ENCODE results near the gene TMCO2.
"Not testable (repeated sequence)": the region's sequence is repeated elsewhere in the genome, so short reads cannot be mapped to it uniquely, and the experiment has no call there.

TMCO2 gene

DNA sequence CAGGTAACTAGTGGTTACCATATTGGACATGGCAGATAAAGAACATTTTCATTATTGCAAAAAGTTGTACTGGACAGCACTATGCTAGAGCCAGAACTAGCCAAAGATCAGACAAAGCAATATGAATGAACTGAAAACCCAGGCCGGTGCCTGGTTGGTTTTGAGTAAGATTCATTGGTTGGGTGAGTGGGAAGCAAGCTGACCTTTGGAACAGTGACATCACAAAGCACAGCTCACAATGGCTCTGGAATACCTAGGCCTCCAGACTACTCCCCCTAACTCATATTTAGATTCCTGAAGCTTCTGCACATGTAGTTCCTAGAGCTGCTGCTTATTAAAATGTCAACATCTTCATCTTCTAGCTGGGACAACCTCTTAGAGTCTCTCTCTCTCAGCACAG, at the start of gene TMCO2:
TSS of gene TMCO2 (plus strand) at position 283 of the 400 bp plus-strand sequence. CDS start at position 340, 57 bp downstream.
- DNase-seq, result no peak

DNA sequence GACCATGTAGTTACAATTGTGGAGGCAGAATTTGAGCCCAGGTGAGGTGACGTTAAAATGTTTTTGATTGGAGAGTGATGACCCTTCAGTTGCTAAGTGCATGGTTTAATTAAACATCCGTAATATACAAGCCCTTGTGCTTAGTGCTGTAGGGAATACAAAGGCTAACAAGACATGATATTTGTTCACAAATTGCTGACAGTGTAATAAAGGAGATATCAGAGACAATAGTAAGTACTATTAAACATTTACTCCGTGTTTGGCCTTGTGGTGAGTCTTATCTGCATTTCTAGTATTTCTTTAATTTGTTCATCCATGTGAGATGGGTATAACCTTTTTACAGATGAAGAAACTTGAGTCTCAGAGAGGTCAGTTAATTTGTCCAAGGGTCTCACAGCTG, 48.6 kb upstream of the TMCO2 start:
- no peak for DNase-seq

DNA sequence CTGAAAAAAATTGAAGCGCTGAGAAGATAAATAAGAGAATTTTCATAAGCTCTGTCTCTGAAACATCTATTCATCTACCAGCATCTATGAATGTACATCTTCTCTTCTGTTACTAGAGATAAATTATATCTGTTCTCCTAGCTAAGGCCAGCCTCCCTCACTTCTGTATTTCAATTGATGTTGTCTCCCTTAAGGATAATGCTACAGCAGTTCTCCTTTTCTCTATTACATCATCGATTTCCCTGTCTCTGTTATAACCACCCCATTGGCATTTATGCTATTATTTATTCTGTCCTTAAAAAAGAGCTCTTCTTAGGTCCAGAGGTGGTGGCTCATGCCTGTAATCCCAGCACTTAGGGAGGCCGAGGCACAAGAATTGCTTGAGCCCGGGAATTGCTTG, 42.9 kb upstream of the TMCO2 start:
- no peak for DNase-seq

GRCh38 chr1:40210511-40211204, 37.1 kb upstream of the TMCO2 start:
- DNase-seq, result no peak

DNA sequence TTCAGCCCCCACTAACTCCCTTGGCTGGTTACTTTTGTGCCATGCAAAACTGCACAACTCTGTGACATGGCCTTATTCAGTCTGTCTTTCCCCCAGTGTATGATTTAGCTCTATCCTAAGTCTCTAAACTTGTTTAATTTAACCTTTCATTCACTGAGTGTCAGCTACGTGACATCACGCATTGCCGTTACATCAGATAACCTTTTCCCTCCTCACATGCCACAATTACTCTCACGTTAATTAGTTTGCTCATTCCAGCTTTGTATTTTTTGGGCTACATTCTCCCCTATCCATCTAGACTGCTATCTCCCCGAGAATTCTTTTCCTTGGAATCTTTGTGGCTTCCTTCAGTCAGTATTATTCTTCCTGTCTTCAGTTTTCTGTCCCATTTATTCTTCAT, 29.4 kb upstream of the TMCO2 start:
- no peak for DNase-seq

- not testable (repeated sequence) for DNase-seq
Measured at GRCh38 chr1:40221471-40221905, 26.2 kb upstream of the TMCO2 start.

GRCh38 chr1:40221977-40222772, 25.6 kb upstream of the TMCO2 start:
- DNase-seq, result no peak

GRCh38 chr1:40224040-40224439, 23.7 kb upstream of the TMCO2 start:
- no peak for DNase-seq

DNA sequence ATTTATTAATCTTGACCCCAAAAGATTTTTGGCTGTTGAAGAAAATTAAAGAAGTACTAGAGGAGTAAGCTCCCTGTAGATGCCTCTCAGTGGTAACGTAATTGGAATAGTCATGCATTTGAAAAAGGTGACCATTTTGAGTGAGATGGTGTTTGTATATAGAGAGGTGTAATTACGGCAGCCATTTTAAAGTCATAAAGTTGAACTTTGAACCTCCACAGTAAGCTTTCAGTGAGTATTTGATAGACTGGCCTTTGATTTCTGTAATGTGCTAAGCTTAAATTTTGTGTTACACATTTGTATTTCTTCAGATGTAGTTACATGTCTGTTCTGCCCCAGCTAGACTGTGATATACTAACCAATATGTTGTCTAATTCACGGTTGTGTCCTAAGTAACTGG, 21.5 kb upstream of the TMCO2 start:
- no peak for DNase-seq

DNA sequence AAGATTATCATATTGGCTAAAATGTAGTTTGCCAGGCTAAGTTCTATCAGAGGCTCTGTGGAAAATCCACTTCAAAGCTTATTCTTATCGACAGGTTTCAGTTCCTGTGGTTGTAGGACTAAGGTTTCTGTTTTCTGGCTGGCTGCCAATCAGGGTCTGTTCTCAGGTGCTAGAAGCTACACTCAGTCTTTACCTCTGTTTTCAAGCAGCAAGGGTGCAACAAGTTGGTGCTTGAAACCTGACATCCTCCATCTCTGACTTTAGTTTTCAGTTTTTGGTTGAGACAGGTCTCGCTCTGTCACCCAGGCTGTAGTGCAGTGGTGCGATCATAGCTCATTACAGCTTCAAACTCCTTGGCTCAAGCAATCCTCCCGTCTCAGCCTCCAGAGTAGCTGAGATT, 15.3 kb upstream of the TMCO2 start:
- DNase-seq, result peak; percentile 25 to 42

DNA sequence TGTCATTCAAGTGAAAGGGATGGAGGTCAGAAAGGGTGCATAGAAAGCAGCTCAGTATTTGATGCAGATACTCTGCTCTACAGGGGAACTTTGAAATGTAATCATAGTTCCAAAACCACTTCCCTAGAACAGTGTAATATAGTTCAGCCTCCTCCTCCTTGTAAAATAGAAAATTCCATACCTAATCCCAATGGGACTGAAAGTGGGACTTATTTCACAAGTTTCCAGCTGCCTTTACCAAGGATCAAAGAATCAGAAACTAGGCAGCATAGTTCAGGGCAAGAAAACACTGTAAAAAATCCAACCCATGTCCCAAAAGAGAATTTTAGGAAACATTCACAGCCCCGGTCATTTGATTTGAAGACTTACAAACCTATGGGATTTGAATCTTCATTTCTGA, 8.1 kb upstream of the TMCO2 start:
- DNase-seq, result no peak

GRCh38 chr1:40240390-40240789, 7.3 kb upstream of the TMCO2 start:
- DNase-seq, result no peak

DNA sequence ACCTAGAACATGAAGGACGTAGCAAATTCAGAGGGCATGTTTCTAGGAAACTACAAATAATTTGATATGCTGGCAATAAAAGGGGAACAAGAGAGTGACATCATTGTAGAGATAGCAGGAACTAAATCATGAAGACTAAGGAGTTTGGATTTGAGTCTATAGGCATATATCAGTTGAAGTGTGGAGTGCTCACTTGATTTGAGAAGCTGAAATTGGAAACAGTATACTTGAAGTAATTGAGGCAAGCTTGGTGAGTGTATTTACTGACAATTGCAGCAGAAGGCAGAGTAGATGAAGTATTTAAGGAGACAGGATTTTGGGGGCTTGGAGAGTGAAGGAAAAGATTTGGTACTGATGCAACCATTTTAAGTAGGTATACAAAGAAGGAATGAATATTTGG, 6.4 kb upstream of the TMCO2 start:
- no peak for DNase-seq

DNA sequence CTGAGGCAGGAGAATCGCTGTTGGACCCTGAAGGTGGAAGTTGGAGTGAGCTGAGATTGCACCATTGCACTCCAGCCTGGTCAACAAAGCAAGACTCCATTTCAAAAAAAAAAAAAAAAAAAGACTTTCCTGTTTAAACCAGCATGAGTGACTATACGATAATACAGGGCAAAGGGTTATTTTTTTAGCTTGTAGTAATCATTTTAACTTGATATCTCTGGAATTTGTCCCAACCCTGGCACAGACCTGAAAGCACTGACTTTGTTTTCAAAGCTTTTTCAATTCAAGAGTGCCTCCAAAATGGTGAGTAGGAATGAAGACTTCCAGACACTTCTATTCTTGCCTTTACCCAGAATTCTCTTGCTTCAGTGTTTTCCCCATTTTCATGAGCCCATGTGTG, 4.4 kb upstream of the TMCO2 start:
- DNase-seq, result no peak

DNA sequence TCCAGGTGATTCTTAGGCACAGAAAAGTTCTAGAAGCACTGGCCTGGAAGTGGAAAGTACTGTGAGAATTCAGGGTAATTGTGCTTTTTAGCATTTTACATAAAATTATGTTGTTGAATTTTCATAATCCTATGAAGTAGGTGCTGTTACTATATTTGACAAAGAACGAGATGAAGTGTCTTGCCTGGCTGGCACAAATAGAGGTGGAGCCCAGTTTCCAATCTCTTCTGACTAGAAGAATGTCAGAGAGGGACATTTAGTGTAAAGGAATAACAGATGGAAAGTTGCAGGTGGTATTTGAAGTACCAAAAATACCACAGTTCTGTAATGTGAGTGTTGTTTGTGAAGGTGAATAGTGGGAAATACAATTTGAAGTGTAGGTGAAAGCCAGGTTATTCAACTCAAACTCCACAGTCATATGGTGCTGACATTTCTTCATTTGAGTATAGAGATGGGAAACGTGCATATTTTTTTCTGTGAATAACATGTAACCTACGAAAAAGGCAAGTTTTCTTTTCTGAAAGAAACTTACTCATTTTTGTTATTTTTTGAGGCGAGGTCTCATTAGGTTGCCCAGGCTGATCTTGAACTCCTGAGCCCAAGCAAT, 3.5 kb upstream of the TMCO2 start:
- DNase-seq, result no peak

GRCh38 chr1:40245686-40246085, 2.1 kb upstream of the TMCO2 start:
- no peak for DNase-seq

DNA sequence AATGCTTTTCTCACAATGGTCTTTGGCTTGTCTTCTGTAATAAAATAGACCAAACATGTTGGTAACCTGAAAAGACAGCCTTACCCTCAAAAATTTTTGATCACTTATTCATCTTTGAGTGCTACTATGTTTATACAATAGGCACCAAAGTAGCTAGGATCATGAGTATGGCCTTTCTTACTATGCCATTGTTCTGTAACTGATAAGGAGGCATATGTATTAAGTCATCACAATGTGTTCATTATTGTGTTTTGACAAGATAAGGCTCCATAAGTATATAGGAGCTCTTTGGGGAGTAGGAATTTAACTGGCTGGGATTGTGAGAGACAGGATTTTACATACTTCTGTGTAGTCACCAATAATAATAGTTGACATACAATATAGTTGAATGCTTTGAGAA, 675 bp downstream of the TMCO2 start:
- no peak for DNase-seq

DNA sequence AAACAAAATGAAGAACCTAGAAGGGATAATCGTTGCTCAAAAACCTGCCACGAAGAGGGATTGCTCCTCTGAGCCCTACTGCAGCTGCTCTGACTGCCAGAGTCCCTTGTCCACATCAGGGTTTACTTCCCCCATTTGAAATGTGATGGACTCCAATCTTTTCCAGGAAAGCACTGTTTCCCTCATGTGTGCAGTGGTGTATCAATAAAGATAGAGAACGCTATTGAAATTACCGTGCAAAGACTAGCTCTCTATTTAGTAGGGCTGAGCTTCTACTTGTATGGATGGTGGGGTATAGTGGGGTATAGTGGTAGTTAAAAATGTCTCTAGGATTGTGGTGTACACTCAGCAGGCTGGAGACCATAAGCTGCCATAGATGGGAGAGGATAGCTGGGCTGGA, 3.7 kb downstream of the TMCO2 start:
- no peak for DNase-seq

GRCh38 chr1:40252601-40253000, 4.9 kb downstream of the TMCO2 start:
- no peak for DNase-seq

DNA sequence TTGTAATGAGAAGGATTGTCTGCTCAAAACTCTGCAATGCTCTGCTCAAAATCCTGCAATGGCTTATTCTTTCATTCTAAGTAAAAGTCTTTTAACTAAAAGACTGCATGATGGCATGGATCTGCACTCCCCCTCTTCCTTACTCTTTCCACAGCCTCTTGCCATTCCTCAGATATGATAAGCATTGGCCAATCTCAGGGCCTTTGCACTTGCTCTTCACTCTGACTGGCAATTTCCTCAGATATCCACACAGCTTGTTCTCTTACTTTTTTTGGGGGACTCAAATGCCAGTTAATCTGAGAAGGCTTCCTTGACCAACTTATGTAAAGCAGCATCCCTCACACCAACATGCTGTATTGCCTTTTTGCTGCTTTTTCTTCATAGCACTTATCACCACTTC, 7.5 kb downstream of the TMCO2 start:
- DNase-seq, result no peak

DNA sequence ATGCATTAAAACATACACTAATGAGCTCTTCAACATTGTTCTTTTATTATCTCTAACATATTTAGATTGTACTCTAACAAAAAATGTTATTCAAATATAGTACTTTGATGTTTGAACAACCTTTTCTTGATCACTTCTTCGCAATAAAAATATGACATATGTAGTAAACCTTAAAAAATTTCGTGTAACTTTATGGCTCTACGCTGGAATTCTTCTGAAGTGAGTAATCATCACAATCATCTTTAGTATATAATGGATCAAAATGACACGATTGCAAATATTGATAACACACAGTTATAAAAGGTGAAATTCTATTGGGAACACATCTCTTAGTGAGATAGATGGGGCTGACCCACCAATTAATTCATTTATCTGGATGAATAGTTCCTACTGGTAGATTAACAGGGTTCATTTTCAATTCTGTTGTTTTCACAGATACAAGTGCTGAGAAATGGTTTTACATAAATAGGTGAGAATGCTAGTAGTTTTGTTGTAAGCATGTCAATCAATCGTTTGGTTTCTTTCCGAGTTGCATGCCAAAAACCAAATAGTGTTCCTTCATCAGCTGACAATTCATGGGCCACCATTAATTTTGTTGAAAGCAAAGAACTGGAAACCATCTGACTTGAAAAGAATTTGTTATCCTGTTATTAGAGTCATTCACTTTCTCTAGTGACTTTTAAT, 8.8 kb downstream of the TMCO2 start:
- DNase-seq, result no peak

DNA sequence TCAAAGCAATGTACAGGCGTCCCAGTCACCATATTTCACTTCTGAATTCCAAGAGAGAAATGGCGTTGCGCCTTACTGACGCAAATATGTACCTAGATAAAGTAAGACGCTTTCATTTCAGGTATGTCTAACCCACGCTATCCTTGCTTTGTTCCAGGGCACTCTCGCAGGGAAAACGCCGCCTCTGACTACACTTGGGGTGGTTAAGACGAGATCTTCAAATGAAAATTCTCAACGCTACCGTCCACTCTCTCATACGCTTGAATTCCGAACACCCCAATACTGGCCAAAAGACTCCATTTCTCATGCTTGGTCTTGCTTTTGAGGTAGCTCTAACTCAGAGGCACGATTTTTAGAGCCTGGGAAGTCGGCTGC, 9.6 kb downstream of the TMCO2 start:
- no peak for DNase-seq

DNA sequence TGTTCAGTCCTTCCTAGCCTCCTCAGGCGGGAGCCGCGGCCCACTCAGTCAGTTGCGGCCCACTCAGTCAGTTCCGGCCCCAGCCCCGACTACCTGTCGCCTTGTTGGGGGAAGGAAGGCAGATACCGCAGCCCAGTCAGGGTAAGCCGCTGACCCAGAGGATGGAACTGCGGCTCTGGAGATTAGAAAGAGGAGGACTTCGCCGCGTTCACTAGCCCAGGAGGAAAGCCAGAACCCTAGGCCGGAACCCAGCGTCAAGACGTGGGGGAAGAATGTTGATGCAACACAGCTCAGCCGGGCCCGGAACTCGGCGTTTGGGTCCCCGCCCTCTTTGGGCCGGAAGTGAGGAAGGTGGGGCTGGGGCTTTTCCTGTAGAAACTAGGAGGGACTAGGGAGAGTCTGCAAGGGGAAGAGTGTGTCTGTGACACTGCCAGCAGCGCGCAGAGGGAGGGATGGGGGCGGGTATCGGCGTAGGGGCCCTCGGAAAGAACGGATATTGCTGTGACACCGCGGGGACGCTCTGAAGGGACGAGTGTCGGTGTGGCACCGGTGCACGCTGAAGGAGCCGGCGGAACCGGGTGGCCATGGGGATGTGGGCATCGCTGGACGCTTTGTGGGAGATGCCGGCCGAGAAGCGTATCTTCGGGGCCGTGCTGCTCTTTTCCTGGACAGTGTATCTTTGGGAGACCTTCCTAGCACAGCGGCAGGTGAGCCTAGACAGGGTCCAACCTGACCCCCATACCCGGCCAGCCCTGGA, 10.1 kb downstream of the TMCO2 start, which contains the start of gene ZMPSTE24:
TSS of gene ZMPSTE24 (plus strand) at position 549 of the 757 bp plus-strand sequence. CDS start at position 585, 36 bp downstream.
- DNase-seq, result peak; percentile 85 to 97
